Upper lobe of left lung (tissue), 4 donors: ENCODE measurements around the gene NUDC.

ENCODE experiments used
- CTCF ChIP-seq, 6 experiments: fragments of 450-650 bp in 4 of 6; fragments of 200-600 bp in 2 of 6; sonication (generic) in 2 of 6; IDR thresholded peaks; one replicate each; pipeline ENCODE4 v1.5.1; 2016 to 2019; ENCODE audit warnings: antibody characterized with exemption in 6 of 6
- EP300 ChIP-seq, 4 donors: sonication (generic); formaldehyde crosslinking; IDR thresholded peaks; one replicate each; pipeline ENCODE4 v1.5.1; 2017; ENCODE audit warnings: antibody characterized with exemption in 4 of 4, control low read depth in 2 of 4
- POLR2A ChIP-seq, 4 donors: fragments of 450-650 bp; IDR thresholded peaks; one replicate each; pipeline ENCODE4 v1.5.1; 2016 to 2017; ENCODE audit warnings: antibody characterized with exemption in 4 of 4, mild to moderate bottlenecking in 2 of 4

GRCh38 chr1:26942656-26943055 lies 21.1 kb downstream of the NUDC start:
- no peak for TF ChIP-seq CTCF (IDR thresholded peaks at IDR 0.05)
- no peak for TF ChIP-seq POLR2A (IDR thresholded peaks at IDR 0.05)
- TF ChIP-seq EP300 (IDR thresholded peaks at IDR 0.05) = no peak
